BE2C (cell line): Measurements from ENCODE around the gene NR2E1.
A peak's percentile ranks its signal among the peaks of the same experiment; 100 is the strongest.

ENCODE experiments used
- DNase-seq: peaks from one replicate; pipeline ENCODE4 v3.0.0-alpha.2; 2020
- H3K27me3 ChIP-seq: fragments of 250-450 bp; sonication (Bioruptor Pico); 2 replicates; pipeline ENCODE4 v1.5.1; 2020; ENCODE audit warnings: mild to moderate bottlenecking
- H3K36me3 ChIP-seq: fragments of 250-450 bp; sonication (Bioruptor Pico); 2 replicates; pipeline ENCODE4 v1.5.1; 2020; ENCODE audit warnings: mild to moderate bottlenecking
- H3K4me1 ChIP-seq: fragments of 250-450 bp; sonication (Bioruptor Pico); 2 replicates; pipeline ENCODE4 v1.5.1; 2020
- H3K4me3 ChIP-seq: 2 replicates; pipeline ENCODE4 v1.5.1; 2011; ENCODE audit warnings: low read depth, low read length
- H3K9me3 ChIP-seq: fragments of 250-450 bp; sonication (Bioruptor Pico); 2 replicates; pipeline ENCODE4 v1.5.1; 2020
- CTCF ChIP-seq: IDR thresholded peaks from 2 replicates; pipeline ENCODE4 v1.5.1; 2012; ENCODE audit warnings: mild to moderate bottlenecking, low read depth, low read length

Gene NR2E1

GRCh38 chr6:108186226-108186625 is 20.4 kb downstream of the NR2E1 start:
- no peaks in the 10 kb centered on the region for H3K9me3 ChIP-seq
- no peaks in the 10 kb centered on the region for H3K36me3 ChIP-seq
- no peaks in the 10 kb centered on the region for H3K4me1 ChIP-seq
- no peak overlapping the region for H3K4me3 ChIP-seq
- no peak for TF ChIP-seq CTCF
- DNase-seq = no peak
- H3K27me3 ChIP-seq = no peaks in the 10 kb centered on the region

GRCh38 chr6:108187519-108187918 is 21.7 kb downstream of the NR2E1 start:
- Histone ChIP-seq H3K27me3 (no peaks in the 10 kb centered on the region), H3K9me3 (no peaks in the 10 kb centered on the region), H3K4me1 (no peaks in the 10 kb centered on the region), H3K4me3 (no peak overlapping the region), H3K36me3 (no peaks in the 10 kb centered on the region)
- TF ChIP-seq CTCF = no peak
- DNase-seq = no peak

- H3K27me3 ChIP-seq = no peaks in the 10 kb centered on the region
- H3K4me1 ChIP-seq = peaks cover 5% of the 10 kb centered on the region
- TF ChIP-seq CTCF = no peak
- H3K4me3 ChIP-seq = no peak overlapping the region
- no peaks in the 10 kb centered on the region for H3K9me3 ChIP-seq
- DNase-seq = no peak
- H3K36me3 ChIP-seq = no peaks in the 10 kb centered on the region
Observed at GRCh38 chr6:108193131-108193530, 27.3 kb downstream of the NR2E1 start.

GRCh38 chr6:108193835-108194234 is 28.0 kb downstream of the NR2E1 start:
- H3K4me1 ChIP-seq = peaks cover 5% of the 10 kb centered on the region
- no peaks in the 10 kb centered on the region for H3K36me3 ChIP-seq
- H3K4me3 ChIP-seq = no peak overlapping the region
- no peaks in the 10 kb centered on the region for H3K27me3 ChIP-seq
- H3K9me3 ChIP-seq = no peaks in the 10 kb centered on the region
- DNase-seq = no peak
- no peak for TF ChIP-seq CTCF

GRCh38 chr6:108194503-108194902 is 28.7 kb downstream of the NR2E1 start:
- Histone ChIP-seq H3K9me3 (no peaks in the 10 kb centered on the region), H3K4me1 (peaks cover 5% of the 10 kb centered on the region), H3K27me3 (no peaks in the 10 kb centered on the region), H3K4me3 (no peak overlapping the region), H3K36me3 (no peaks in the 10 kb centered on the region)
- peak; percentile 58 for DNase-seq
- TF ChIP-seq CTCF = no peak

- no peak for TF ChIP-seq CTCF
- no peak for DNase-seq
- Histone ChIP-seq H3K4me3 (no peak overlapping the region), H3K9me3 (no peaks in the 10 kb centered on the region), H3K36me3 (no peaks in the 10 kb centered on the region), H3K27me3 (no peaks in the 10 kb centered on the region), H3K4me1 (peaks cover 5% of the 10 kb centered on the region)
Observed at GRCh38 chr6:108195209-108195608, 29.4 kb downstream of the NR2E1 start.
